ENCODE results near the gene AADACL4.
"Not testable (repeated sequence)": the region's sequence is repeated elsewhere in the genome, so short reads cannot be mapped to it uniquely, and the experiment has no call there.

AADACL4 gene

GRCh38 chr1:12629985-12630760, 13.7 kb upstream of the AADACL4 start:
- DNase-seq = no peak

- no peak for DNase-seq
These were observed 12.8 kb upstream of the AADACL4 start for GRCh38 chr1:12630946-12631530.

DNA sequence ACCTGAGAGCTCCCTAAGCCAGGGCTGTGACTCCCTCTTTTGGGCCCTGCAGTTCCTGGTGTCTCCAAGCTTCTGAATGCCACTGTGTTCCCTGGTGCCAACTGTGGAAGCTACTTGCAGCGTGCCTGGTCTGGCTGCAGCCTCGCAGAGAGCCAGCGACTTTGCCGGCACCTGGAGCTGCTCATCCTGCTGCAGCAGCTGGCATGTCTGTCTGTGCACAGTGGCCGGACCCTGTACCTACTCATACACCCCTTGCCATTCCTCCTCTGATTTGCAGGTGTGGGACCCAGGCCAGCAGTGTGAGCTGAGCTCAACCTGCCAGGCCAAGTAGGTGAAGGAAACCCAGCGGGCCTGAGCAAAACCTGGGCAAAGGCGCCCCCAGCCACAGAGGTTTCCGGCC, 12.3 kb upstream of the AADACL4 start:
- DNase-seq = no peak

GRCh38 chr1:12634156-12634555, 9.7 kb upstream of the AADACL4 start:
- no peak for DNase-seq

DNA sequence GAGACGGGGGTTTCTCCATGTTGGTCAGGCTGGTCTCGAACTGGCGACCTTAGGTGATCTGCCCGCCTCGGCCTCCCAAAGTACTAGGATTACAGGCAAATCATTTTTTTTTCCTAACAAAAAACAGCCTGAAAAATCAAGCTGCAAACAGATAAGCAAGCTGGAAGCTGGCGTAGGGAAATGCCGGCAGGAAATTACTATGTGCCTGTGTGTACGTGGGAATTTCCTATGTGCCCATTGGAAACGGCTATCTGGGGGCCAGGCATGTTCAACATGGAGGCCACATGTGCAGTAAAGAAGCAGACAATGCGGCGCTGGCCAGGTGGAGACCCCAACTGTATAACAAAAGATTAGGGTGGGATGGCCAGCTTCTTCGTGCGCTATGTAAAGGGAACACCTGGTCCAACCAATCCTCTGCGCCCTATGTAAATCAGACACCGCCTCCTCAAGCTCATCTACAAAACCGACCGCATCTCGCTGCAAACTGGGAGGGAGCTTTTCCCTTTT, 9.1 kb upstream of the AADACL4 start:
- DNase-seq = no peak

- DNase-seq = peak; percentile 47
These were observed 7.6 kb upstream of the AADACL4 start for GRCh38 chr1:12636098-12636950.

DNA sequence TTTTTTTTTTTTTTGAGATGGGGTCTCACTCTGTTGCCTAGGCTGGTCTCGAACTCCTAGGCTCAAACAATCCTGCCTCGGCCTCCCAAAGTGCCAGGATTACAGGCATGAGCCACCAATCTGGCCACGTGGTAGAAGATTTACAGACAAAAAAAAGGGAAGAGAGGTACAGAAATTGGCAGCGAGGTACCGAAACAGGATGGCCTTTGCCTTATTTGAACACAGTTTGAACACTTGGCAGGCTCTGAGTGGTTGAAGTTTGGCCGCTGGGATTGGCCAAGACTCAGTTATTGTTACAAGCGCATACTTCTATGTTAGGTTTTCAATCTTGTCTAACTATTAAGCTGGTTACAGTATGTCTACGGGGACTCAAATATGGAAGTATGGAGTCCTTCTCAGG, 6.2 kb upstream of the AADACL4 start:
- no peak for DNase-seq

DNA sequence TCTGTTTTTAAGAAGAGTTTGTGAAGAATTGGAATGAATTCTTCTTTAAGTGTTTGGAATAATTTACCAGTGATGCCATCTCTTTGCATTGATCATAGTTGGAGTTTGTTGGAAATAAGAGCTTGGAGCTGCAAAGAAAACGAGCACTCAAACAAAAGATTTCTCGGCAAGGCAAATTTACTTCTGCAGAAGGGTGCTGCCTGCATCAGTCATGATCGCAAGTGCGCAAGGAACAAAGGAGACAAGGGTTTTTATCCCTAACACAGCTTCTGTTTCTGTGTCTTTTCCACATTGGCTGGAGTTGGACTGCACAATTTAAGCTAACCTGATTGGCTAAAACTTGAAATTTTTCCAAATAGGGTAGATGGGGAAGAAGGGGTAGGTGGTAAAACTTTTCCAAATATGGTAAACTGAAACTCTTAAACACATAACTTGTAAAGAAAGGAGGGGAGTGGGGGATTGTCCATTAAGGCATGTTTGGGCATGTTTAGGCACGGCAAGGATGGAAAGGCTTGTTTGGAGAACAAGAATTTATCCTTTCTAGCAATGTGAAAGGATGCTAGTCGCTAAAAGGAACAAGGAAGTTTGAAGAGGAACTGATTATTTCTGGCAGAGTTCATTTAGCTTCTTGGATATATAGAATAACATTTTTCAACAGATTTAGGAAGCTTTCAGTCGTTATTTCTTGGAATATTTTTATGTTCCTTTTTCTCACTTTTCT, 3.5 kb upstream of the AADACL4 start:
- no peak for DNase-seq

GRCh38 chr1:12640958-12641272, 3.0 kb upstream of the AADACL4 start:
- no peak for DNase-seq

DNA sequence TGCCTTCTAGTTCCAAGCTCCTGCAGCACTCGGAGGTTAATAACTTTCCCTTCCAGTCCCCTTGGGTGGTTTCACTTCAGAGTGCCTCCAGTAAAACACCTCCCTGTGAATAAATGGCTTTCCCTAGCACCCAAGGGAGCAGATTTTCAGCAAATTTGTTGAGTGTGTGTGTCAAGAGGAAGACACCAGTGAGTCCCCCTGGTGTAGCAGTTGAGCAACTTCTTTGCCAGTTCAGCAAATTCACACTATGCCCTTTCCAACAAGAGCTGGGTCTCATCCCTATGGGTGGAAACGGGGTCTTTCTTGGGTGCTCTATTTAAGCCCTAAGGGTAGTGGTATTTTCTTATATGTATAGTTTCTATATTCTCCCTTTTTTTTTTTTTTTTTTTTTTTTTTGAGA, 806 bp upstream of the AADACL4 start:
- DNase-seq = no peak

DNA sequence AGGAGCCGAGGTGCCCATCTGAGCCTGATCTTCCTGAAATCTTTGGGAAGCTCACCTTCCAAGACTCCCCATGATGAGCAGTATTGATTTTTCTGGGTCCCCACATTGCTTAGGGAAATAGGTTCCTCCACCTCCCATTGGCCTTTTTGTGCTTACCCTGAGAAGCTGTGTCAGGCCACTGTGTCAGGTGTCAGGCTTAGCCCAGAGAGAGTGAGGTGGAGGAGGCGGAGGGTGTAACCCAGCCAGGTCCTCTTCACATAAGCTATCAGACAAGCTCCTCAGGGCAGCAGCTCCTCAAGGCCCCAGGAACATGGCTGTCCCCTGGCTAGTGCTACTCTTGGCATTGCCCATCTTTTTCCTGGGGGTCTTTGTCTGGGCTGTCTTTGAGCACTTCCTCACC, 352 bp downstream of the AADACL4 start:
- no peak for DNase-seq

GRCh38 chr1:12644829-12645228, 944 bp downstream of the AADACL4 start:
- DNase-seq = no peak

GRCh38 chr1:12645401-12645800, 1.5 kb downstream of the AADACL4 start:
- DNase-seq = not testable (repeated sequence)

- no peak for DNase-seq
These were observed 4.9 kb downstream of the AADACL4 start for GRCh38 chr1:12648741-12649140.

DNA sequence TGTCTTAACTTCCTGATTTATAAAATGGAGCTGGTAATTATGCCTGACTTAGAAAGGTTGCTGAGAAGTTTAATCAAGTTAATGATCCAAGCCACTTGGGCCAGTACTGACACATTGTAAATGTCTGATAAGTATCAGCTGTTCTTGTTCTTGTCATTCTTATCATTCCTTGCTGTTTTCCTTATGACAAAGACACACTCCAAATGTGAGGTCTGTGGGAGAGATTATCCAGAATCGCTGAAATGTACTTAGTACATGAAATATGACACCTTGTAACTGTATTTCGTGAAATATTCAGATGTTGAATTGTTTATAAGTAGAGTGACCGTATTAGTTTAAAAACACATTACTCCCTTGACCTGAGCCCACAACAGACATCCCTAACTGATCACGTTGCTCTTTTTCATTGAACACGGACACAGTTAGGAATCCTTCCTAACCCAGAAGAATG, 6.1 kb downstream of the AADACL4 start:
- DNase-seq = no peak

DNA sequence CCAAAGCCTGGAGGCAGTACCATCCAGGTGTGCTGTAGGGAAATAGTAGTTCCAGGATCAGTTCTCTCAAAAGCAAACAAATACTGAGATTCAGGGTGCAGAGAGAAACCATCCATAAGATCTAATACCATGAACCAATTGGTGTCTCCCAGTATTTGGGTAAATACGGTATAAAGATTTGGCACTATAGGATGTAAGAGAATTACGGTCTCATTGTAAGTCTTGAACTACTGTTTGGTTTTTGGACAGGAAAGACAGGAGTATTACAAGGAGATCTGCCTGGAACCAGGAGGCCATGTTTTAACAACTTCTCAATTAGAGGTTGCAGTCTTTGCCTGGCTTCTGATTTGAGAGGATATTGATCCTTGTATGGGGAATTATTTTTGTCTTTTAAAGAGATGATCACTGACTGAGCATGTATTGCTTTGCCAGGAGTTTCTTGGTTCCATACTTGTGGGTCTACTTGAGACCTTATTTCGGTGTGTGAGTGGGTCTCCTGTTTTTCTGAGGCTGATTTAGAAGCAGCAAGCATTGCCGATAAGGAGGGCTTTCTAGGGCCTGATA, 10.2 kb downstream of the AADACL4 start:
- DNase-seq = no peak

DNA sequence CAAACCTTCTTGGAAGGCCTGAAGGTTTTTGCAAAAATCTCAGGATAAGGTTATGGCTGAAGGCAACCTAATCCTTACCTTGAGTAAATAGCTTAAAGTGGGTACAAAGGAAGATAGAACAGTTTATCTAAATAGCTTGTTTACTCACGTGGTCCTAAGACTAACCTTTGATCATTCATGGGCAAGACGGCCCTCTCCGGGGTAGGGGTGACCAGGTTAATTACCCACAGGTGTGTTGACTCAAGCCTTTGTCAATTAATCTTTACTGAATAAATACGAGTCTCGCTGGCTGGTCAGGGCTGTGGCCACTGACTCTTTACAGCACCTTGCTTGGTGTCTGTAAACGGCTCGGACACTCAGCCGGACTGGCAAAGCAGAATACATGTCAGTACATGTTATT, 10.8 kb downstream of the AADACL4 start:
- no peak for DNase-seq

DNA sequence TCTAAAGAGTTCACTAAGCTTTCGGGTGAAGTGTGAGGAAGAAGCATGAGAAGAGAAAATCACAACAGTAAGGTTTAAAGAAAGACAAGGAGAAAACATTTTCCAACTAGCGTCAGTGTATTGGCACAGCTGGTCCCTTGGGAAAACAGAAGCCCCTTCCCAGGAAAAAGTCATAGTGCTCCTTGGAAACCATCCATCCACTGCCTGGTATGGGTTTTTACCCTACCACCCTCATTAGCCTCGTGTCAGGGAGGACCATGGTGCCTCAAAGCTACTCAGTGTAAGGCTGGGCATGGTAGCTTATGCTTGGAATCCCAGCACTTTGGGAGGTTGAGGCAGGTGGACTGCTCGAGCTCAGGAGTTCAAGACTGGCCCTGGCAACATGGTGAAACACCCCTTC, 12.7 kb downstream of the AADACL4 start:
- DNase-seq = no peak

DNA sequence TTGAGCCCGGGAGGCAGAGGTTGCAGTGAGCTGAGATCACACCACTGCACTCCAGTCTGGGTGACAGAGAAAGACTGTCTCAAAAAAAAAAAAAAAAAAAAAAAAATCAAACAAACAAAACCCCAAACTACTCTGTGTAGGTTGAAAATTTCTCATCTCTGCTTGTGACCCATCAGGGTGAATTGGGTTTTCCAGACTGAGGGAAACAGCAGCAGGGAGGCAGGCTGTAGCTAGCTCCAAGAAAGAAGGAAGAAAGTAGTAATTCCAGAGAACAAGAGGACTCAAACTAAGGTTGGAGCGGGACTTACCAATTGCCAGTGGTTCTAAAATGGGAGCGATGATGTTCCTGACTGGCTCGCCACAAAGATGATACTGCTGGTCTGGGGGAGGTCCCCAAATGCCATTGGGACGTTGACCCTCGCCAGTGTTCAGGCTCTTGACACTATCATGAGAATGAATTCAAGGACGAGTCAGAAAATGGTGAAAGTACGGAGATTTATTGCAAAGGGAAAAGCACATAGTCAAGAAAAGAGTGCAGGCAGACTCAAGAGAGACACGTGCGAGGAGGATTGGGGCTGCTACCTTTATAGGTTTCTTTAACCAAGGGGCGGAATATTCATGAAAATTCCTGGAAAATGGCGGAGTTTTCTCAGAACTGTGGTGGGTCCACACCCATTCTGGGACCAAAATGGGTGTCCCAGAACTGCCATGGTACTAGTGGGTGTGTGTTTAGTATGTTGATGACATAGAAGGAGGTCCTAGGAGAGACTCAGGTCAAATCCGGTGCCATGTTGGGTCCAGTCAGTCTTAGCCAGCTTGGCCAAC, 13.4 kb downstream of the AADACL4 start:
- no peak for DNase-seq

- DNase-seq = not testable (repeated sequence)
These were observed 14.1 kb downstream of the AADACL4 start for GRCh38 chr1:12657885-12658512.

Data from left hindlimb (tissue), 1 donor.